HepG2 (cell line): Measurements from ENCODE around the gene ELF2. TPM values are rescaled to one million over a fixed set of nuclear protein-coding genes. Genes with fewer than 3 reads are reported as not detected.

Experiments used
- DNMT1 ChIP-seq: sonication (generic); formaldehyde crosslinking; IDR thresholded peaks from 2 replicates; pipeline ENCODE4 v1.5.1; 2020; ENCODE audit warnings: mild to moderate bottlenecking, missing genetic modification reagents
- DR1 ChIP-seq: sonication (generic); formaldehyde crosslinking; IDR thresholded peaks from 2 replicates; pipeline ENCODE4 v1.8.0; 2021; ENCODE audit warnings: mild to moderate bottlenecking, missing genetic modification reagents, inconsistent platforms
- GLI4 ChIP-seq: sonication (generic); formaldehyde crosslinking; IDR thresholded peaks from 2 replicates; pipeline ENCODE4 v1.5.1; 2020; ENCODE audit warnings: missing genetic modification reagents, mild to moderate bottlenecking, moderate library complexity, borderline replicate concordance
- GTF2F1 ChIP-seq: fragments of 150-350 bp; IDR thresholded peaks from 2 replicates; pipeline ENCODE4 v1.6.1; 2014; ENCODE audit warnings: low read length
- HMGA1 ChIP-seq: sonication (generic); formaldehyde crosslinking; conservative IDR thresholded peaks from 2 replicates; pipeline ENCODE4 v1.4.0; 2020; ENCODE audit warnings: missing genetic modification reagents
- KMT2B ChIP-seq: IDR thresholded peaks from 2 replicates; pipeline ENCODE4 v1.6.1; 2016; ENCODE audit warnings: missing genetic modification reagents, missing compliant biosample characterization
- LCORL ChIP-seq, 2 experiments: fragments of 450-650 bp in 1 of 2; sonication (generic) in 1 of 2; formaldehyde crosslinking in 1 of 2; IDR thresholded peaks; 2 replicates each; pipeline versions ENCODE4 v1.5.0 to v1.6.1; 2017 to 2020; ENCODE audit warnings: antibody characterized with exemption in 1 of 2, missing genetic modification reagents in 1 of 2
- MLLT10 ChIP-seq: sonication (generic); formaldehyde crosslinking; IDR thresholded peaks from 2 replicates; pipeline ENCODE4 v1.4.0; 2020; ENCODE audit warnings: missing genetic modification reagents
- NONO ChIP-seq, 2 experiments: fragments of 450-650 bp in 1 of 2; sonication (generic) in 1 of 2; formaldehyde crosslinking in 1 of 2; IDR thresholded peaks in 1 of 2; conservative IDR thresholded peaks in 1 of 2; 2 replicates each; pipeline versions ENCODE4 v1.6.1 to v1.8.0; 2017 to 2022; ENCODE audit warnings: mild to moderate bottlenecking in 1 of 2, missing genetic modification reagents in 1 of 2, moderate library complexity in 1 of 2
- NR2F2 ChIP-seq: IDR thresholded peaks from 2 replicates; pipeline ENCODE4 v1.6.1; 2012; ENCODE audit warnings: low read depth, inconsistent platforms, borderline replicate concordance
- PRPF4 ChIP-seq: fragments of 200-400 bp; formaldehyde crosslinking; IDR thresholded peaks from 2 replicates; pipeline ENCODE4 v1.6.1; 2016; ENCODE audit warnings: low read length, low read depth; ENCODE audit not compliant: poor library complexity, severe bottlenecking
- ZNF235 ChIP-seq: sonication (generic); formaldehyde crosslinking; IDR thresholded peaks from 2 replicates; pipeline ENCODE4 v1.8.1; 2023; ENCODE audit warnings: mild to moderate bottlenecking, missing genetic modification reagents, borderline replicate concordance
- ZNF33B ChIP-seq: sonication (generic); formaldehyde crosslinking; IDR thresholded peaks from 2 replicates; pipeline ENCODE4 v1.5.1; 2020; ENCODE audit warnings: mild to moderate bottlenecking, missing genetic modification reagents
- ZNF605 ChIP-seq: sonication (generic); formaldehyde crosslinking; IDR thresholded peaks from 2 replicates; pipeline ENCODE4 v1.8.0; 2022; ENCODE audit warnings: mild to moderate bottlenecking, missing genetic modification reagents
- ZNF672 ChIP-seq: sonication (generic); formaldehyde crosslinking; IDR thresholded peaks from 2 replicates; pipeline ENCODE4 v1.8.1; 2022; ENCODE audit warnings: missing genetic modification reagents
- ZNF7 ChIP-seq: IDR thresholded peaks from 2 replicates; pipeline ENCODE4 v1.6.1; 2016; ENCODE audit warnings: missing biosample characterization, missing genetic modification reagents
- polyA plus RNA-seq, 8 experiments: library from polyadenylated mRNA; depleted of rRNA in 3 of 8; stranded (reverse) in 7 of 8; unstranded in 1 of 8; fragments of >200 nt; fragmentation: Illumina TruSeq in 4 of 8; extraction: Trizol in 4 of 8; gene quantifications; 2 replicates each; pipeline versions ENCODE4 v1.2.1 to v1.2.3, GENCODE V29; 2011 to 2016; ENCODE audit warnings: low read depth in 4 of 8, missing spikeins in 1 of 8, mixed read lengths in 1 of 8; ENCODE audit not compliant: insufficient read depth in 1 of 8
- total RNA-seq, 5 experiments: library from RNA; depleted of rRNA; stranded (reverse); fragments of >200 nt; fragmentation: Illumina TruSeq; extraction: Trizol; gene quantifications; 2 replicates each; pipeline ENCODE4 v1.2.3, GENCODE V29; 2016; ENCODE audit warnings: low read depth in 1 of 5
- TF ChIP-seq, protein P1 (sequence below): sonication (generic); formaldehyde crosslinking; IDR thresholded peaks from 2 replicates; pipeline ENCODE4 v1.9.0; 2022; ENCODE audit warnings: low read depth, missing genetic modification reagents
- TF ChIP-seq, protein P2 (sequence below): sonication (generic); formaldehyde crosslinking; IDR thresholded peaks from 2 replicates; pipeline ENCODE4 v1.4.0; 2020; ENCODE audit warnings: missing genetic modification reagents, mild to moderate bottlenecking, borderline replicate concordance
- TF ChIP-seq, protein P3 (sequence below): sonication (generic); formaldehyde crosslinking; IDR thresholded peaks from 2 replicates; pipeline ENCODE4 v1.4.0; 2020; ENCODE audit warnings: mild to moderate bottlenecking, missing genetic modification reagents
- TF ChIP-seq, protein P4 (sequence below): sonication (generic); formaldehyde crosslinking; IDR thresholded peaks from 2 replicates; pipeline ENCODE4 v1.4.0; 2020; ENCODE audit warnings: missing genetic modification reagents

Gene ELF2
- total and polyA plus RNA-seq, 2 of the 13 experiments (the other 11 are each of a cell fraction or from before 2014, with no cell fraction given): 28.6 to 35.4 TPM

GRCh38 chr4:139177869-139178619 lies 1.0 kb upstream of the ELF2 start (continued):
- no peak for TF ChIP-seq PRPF4
- TF ChIP-seq ZNF605: no peak
- TF ChIP-seq MLLT10 (CRISPR knock-in tag): no peak
- no peak for TF ChIP-seq NONO (IDR thresholded peaks at IDR 0.05)
- TF ChIP-seq NONO (CRISPR knock-in tag; conservative IDR thresholded peaks at IDR 0.05): peak; percentile 71
- TF ChIP-seq GTF2F1: no peak
- 0 out of 2 replicates have a peak, but pooled peaks have one; percentile 26 for TF ChIP-seq ZNF33B
- TF ChIP-seq DNMT1 (CRISPR knock-in tag): no peak
- TF ChIP-seq NR2F2: no peak
- TF ChIP-seq, protein P1, sequence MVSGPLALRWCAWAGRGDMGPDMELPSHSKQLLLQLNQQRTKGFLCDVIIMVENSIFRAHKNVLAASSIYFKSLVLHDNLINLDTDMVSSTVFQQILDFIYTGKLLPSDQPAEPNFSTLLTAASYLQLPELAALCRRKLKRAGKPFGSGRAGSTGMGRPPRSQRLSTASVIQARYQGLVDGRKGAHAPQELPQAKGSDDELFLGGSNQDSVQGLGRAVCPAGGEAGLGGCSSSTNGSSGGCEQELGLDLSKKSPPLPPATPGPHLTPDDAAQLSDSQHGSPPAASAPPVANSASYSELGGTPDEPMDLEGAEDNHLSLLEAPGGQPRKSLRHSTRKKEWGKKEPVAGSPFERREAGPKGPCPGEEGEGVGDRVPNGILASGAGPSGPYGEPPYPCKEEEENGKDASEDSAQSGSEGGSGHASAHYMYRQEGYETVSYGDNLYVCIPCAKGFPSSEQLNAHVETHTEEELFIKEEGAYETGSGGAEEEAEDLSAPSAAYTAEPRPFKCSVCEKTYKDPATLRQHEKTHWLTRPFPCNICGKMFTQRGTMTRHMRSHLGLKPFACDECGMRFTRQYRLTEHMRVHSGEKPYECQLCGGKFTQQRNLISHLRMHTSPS: no peak; the same call in 1 of the 2 replicates
- peak; percentile 34; the same call in 1 of the 2 replicates for TF ChIP-seq GLI4 (CRISPR knock-in tag)
- TF ChIP-seq HMGA1 (CRISPR knock-in tag): no peak
- TF ChIP-seq, protein P2, sequence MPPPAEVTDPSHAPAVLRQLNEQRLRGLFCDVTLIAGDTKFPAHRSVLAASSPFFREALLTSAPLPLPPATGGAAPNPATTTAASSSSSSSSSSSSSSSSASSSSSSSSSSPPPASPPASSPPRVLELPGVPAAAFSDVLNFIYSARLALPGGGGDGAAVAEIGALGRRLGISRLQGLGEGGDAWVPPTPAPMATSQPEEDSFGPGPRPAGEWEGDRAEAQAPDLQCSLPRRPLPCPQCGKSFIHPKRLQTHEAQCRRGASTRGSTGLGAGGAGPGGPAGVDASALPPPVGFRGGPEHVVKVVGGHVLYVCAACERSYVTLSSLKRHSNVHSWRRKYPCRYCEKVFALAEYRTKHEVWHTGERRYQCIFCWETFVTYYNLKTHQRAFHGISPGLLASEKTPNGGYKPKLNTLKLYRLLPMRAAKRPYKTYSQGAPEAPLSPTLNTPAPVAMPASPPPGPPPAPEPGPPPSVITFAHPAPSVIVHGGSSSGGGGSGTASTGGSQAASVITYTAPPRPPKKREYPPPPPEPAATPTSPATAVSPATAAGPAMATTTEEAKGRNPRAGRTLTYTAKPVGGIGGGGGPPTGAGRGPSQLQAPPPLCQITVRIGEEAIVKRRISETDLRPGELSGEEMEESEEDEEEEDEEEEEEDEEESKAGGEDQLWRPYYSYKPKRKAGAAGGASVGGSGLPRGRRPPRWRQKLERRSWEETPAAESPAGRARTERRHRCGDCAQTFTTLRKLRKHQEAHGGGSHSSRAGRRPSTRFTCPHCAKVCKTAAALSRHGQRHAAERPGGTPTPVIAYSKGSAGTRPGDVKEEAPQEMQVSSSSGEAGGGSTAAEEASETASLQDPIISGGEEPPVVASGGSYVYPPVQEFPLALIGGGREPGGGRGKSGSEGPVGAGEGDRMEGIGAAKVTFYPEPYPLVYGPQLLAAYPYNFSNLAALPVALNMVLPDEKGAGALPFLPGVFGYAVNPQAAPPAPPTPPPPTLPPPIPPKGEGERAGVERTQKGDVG (CRISPR knock-in tag): no peak
- TF ChIP-seq, protein P3, sequence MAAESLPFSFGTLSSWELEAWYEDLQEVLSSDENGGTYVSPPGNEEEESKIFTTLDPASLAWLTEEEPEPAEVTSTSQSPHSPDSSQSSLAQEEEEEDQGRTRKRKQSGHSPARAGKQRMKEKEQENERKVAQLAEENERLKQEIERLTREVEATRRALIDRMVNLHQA (CRISPR knock-in tag): no peak
- no peak for TF ChIP-seq ZNF7 (CRISPR knock-in tag)
- TF ChIP-seq ZNF235 (CRISPR knock-in tag): no peak
- TF ChIP-seq, protein P4, sequence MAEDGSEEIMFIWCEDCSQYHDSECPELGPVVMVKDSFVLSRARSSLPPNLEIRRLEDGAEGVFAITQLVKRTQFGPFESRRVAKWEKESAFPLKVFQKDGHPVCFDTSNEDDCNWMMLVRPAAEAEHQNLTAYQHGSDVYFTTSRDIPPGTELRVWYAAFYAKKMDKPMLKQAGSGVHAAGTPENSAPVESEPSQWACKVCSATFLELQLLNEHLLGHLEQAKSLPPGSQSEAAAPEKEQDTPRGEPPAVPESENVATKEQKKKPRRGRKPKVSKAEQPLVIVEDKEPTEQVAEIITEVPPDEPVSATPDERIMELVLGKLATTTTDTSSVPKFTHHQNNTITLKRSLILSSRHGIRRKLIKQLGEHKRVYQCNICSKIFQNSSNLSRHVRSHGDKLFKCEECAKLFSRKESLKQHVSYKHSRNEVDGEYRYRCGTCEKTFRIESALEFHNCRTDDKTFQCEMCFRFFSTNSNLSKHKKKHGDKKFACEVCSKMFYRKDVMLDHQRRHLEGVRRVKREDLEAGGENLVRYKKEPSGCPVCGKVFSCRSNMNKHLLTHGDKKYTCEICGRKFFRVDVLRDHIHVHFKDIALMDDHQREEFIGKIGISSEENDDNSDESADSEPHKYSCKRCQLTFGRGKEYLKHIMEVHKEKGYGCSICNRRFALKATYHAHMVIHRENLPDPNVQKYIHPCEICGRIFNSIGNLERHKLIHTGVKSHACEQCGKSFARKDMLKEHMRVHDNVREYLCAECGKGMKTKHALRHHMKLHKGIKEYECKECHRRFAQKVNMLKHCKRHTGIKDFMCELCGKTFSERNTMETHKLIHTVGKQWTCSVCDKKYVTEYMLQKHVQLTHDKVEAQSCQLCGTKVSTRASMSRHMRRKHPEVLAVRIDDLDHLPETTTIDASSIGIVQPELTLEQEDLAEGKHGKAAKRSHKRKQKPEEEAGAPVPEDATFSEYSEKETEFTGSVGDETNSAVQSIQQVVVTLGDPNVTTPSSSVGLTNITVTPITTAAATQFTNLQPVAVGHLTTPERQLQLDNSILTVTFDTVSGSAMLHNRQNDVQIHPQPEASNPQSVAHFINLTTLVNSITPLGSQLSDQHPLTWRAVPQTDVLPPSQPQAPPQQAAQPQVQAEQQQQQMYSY (CRISPR knock-in tag): 0 out of 2 replicates have a peak, but pooled peaks have one; percentile 53
- TF ChIP-seq KMT2B: 0 out of 2 replicates have a peak, but pooled peaks have one; percentile 28
- no peak for TF ChIP-seq LCORL (IDR thresholded peaks at IDR 0.05)
- peak; percentile 23; the same call in 1 of the 2 replicates for TF ChIP-seq LCORL (CRISPR knock-in tag; IDR thresholded peaks at IDR 0.05)
- TF ChIP-seq DR1 (CRISPR knock-in tag): no peak
- TF ChIP-seq ZNF672 (CRISPR knock-in tag): no peak
